NCI-H345 treated with DMSO at 0.1 percent for 48 hours (cell line): ENCODE measurements around the gene SLC35D1.
A peak's percentile ranks its signal among the peaks of the same experiment; 100 is the strongest.

Experiments
- DNase-seq: peaks from one replicate; lab custom pipeline; 2025; ENCODE audit not compliant: unreplicated experiment; lab: John Stamatoyannopoulos, UW

The SLC35D1 gene

GRCh38 chr1:67044631-67045270 lies 9.2 kb downstream of the SLC35D1 start:
- no peak for DNase-seq

GRCh38 chr1:67043366-67043765 lies 10.6 kb downstream of the SLC35D1 start:
- no peak for DNase-seq

DNA sequence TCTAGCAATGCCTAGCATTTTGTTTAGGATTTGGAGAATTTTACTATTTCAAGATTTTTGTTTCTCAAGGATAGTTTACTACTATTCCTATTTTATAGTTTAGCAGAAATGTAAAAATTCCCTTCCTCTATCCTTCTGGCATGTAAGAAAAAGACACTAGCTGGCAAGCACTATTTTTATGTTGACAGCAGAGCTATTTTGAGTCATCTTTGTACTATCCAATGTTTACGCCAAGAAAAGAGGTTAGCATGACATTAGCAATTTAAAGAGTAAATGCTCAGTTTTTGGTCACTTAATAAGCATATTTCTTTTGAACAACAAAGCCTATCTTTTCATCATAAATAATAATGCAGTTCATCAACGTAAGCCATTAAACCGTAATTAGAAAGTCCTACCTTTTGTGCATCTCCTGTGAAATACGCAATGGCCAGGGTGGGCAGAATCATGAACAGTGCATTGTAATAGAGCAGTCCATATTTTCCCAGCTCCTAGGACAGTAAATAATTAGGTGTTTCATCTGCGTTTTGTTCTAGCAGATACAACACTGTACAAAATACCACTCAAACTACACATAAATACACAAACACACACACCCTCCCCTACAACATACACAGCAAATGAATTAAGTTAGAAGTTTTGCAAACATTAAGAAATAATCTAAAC lies 12.0 kb downstream of the SLC35D1 start:
- DNase-seq: no peak

GRCh38 chr1:67040405-67040804 lies 13.5 kb downstream of the SLC35D1 start:
- no peak for DNase-seq

- DNase-seq: no peak
Measured at GRCh38 chr1:67031859-67032247, 22.1 kb downstream of the SLC35D1 start.

DNA sequence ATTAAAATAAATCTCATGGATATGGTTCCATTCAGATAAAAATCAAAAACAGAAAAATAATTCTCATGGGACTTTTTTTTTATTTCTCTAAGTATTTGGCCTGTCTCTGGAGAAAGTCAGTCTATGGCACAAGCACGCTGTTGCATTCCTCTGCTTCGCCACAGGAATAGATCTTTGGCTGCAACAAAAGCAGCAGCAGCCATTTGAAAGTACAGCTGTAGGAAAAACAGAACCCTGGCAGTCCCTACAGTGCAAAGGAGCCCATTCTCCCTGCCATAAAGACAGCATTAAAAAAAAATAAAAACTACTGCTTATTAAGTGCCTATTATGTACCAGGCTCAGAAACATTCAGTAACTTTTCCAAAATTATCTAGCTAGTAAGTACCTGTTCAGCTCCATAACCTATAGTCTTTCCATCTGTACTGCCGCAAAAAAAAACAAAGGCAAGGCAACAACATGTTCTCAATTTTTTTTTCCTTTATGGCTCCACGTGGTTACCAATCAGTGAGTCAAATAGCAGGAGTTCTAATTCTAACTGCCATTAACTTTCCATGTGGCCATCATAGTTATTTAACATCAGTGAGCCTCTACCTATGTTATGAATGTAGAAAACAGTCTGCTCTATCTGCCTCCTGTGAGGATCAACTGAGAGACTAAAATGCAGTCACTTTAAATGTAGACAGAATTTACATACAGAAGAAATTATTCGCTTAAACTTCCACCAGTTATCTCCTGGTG lies 22.7 kb downstream of the SLC35D1 start:
- DNase-seq: no peak

DNA sequence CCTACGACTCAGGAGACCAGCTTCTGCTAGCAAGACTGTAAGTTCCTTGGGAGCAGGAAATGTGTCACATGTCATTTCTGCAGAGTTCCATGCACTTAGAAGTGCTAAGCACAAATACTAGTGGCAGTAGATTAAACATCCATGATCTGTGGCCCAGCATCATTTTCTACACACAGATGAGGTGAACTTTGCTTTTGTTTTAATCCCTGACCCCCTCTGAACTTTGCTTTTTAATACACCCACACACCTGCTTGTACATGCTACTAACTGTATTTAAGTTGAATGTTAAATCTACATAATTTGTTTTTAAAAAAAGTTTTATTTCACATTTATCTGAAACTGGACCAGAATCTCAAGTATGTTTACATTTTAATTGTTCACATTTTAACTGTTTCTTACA lies 24.5 kb downstream of the SLC35D1 start:
- DNase-seq: no peak

DNA sequence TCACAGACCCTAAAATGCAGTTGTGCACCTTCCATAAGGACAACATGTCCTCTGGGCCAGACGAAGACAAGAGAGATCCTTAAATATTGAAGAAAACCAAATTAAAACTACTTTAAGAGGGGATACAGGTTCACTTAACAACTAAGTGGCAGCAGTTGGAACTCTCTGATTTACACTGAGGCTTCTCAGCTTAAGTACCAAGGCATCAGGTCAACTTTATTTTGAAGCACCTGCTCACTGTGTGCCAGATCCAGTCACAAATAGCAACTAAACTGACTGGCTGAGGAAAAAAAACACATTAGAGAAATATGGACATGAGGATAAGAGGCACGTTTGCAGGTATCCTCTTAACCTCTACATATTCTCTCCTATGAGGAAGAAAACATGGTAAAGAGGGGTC lies 33.2 kb downstream of the SLC35D1 start:
- DNase-seq: no peak

- DNase-seq: no peak
Measured at GRCh38 chr1:67020304-67020703, 33.6 kb downstream of the SLC35D1 start.

- no peak for DNase-seq
Measured at GRCh38 chr1:67019600-67020136, 34.3 kb downstream of the SLC35D1 start.

DNA sequence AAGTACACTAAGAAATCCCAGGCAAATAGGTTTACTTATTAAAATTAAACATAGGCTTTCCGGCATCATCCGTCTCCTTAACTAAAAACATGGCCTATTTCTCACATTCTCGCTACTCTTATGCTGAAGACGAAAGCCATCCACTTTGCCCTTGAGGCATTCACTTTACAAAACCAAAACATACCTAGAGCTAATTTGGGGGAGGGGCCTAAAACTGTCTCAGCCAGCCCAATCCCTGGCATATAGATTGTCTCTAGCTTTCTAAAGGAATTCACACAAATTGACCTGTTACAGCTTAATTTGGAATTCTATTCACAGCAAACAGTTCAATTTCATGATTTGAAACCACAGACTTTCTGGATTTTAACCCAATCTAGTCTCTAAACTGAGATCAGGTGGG lies 34.8 kb downstream of the SLC35D1 start:
- no peak for DNase-seq

GRCh38 chr1:67018574-67018973 lies 35.4 kb downstream of the SLC35D1 start:
- no peak for DNase-seq

DNA sequence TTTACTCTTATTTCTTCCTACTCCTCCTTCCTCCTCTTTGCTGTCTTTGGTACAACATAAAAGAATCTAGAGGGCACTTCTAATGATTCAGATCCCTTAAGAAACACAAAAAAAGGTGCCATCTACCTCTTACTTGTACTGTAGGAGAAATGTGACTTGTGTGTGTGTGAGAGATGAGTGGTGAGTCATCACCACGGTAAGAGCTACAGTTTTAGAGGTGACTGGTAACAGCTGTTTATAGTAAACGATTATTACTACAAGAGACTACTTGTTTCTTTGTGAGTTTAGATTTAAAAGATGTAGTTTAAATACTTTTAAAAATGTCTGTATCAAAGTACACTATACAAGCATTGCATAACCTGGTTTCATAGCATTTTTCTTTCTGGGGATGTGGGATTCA lies 40.4 kb downstream of the SLC35D1 start:
- no peak for DNase-seq

DNA sequence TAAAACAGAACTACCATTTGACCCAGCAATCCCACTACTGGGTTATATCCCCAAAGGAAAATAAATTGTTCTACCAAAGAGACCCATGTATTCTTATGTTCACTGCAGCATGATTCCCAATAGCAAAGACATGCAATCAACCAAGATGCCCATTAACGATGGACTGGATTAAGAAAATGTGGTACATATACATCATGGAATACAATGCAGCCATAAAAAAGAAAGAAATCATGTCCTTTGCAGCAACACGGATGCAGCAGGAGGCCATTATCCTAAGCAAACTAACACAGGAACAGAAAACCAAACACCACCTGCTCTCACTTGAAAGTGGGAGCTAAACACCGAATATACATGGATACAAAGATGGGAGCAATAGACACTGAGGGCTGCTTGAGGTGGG lies 44.2 kb downstream of the SLC35D1 start:
- no peak for DNase-seq

DNA sequence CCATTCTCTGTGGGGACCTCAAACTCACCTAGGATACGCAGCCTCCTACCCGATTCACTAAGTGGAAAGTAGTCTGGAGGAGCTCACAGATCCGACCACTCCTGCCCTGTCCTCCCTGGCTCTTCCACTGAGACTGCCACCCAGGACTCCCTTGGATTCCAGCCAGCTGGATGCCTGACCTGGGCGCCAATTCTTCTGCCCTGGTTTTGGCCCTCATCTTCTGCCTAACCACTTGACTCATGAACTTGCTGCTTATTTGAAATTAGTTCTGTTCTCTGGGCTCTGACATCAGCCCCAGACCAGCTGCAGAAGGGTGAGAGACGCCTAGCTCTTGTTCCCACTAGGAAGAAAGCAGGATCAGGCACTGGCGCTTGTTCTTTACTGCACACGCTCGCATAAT lies 48.9 kb downstream of the SLC35D1 start:
- no peak for DNase-seq

DNA sequence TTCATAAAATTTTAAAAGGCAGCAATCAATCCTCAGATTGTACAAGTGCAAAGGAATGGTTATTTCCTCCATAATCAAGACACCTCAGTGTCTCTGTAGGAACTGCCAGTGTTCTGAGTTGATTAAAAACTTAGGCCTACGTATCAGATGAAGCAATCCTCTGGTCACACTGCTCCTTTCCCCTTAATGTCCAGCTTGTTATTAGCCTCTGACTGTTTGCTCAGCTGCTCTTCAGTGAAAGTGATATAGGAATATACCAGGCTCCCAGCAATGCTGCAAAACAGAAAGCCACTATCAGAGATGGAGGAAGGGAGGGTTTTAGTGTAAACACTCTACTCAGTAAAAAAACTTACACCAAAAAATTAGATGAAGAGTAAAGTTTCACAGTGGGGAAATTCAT lies 49.8 kb downstream of the SLC35D1 start:
- no peak for DNase-seq

DNA sequence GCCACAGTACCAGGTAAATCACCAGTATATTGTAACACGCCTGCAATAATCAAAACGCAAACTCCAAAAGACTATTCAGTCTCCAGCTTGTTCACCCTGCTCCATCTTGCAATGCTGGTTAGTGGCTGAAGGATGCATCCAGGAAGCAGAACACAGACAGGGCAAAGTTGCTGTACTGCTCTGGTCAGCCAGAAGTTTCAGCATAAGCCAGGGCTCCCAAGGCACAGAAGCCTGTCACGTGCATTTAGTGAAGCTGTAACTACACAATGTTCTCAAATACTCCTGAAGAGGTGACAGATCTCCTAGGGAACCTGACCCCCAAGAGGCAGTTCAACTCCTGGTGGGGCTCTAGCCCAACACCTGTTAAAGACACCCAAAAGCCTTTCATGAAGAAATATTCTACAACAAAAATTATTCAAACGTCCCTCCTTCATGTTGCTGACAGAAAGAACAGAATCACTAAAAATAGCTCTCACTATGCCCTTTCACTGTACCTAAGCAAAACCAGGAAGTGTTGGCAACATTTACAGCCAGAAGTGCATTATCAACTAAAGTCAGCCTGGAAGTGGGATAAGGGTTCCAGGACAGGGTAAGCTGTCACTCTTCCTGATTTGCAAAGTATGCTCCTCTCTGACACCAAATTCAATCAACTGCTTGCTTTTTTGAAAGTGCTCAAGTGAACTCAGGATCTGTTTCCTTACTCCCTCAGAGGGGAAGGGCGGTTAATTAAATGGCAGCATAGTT lies 52.1 kb downstream of the SLC35D1 start:
- no peak for DNase-seq

GRCh38 chr1:66999640-67000400 lies 54.1 kb downstream of the SLC35D1 start:
- no peak for DNase-seq

GRCh38 chr1:66998972-66999371 lies 55.0 kb downstream of the SLC35D1 start:
- DNase-seq: no peak

GRCh38 chr1:66996018-66996682 lies 57.8 kb downstream of the SLC35D1 start:
- DNase-seq: peak; percentile 37
